H9 (cell line): ENCODE data around the gene MAPT. TPM values are rescaled to one million over a fixed set of nuclear protein-coding genes. Genes with fewer than 3 reads are reported as not detected.

Source experiments
- DNase-seq: peaks from one replicate; pipeline ENCODE4 v3.0.0-alpha.2; 2017
- H2AFZ ChIP-seq: one replicate; pipeline ENCODE4 v1.6.1; 2013; ENCODE audit warnings: mild to moderate bottlenecking, low read length, control low read depth, moderate library complexity
- H2AK5ac ChIP-seq: 2 replicates; pipeline ENCODE4 v1.6.1; 2013; ENCODE audit warnings: low read length, control low read depth, mixed read lengths; ENCODE audit not compliant: insufficient read length
- H2BK120ac ChIP-seq: one replicate; pipeline ENCODE4 v1.6.1; 2013; ENCODE audit warnings: low read depth, mild to moderate bottlenecking, low read length, control low read depth, inconsistent platforms; ENCODE audit not compliant: poor library complexity, severe bottlenecking
- H2BK12ac ChIP-seq: 2 replicates; pipeline ENCODE4 v1.6.1; 2013; ENCODE audit warnings: low read length, control low read depth, mixed read lengths, low read depth; ENCODE audit not compliant: insufficient read length
- H2BK15ac ChIP-seq: 2 replicates; pipeline ENCODE4 v1.6.1; 2013; ENCODE audit warnings: low read depth, low read length, control low read depth
- H2BK20ac ChIP-seq: one replicate; pipeline ENCODE4 v1.6.1; 2013; ENCODE audit warnings: low read depth, mild to moderate bottlenecking, low read length, control low read depth, inconsistent platforms; ENCODE audit not compliant: poor library complexity, severe bottlenecking
- H2BK5ac ChIP-seq: 2 replicates; pipeline ENCODE4 v1.6.1; 2013; ENCODE audit warnings: low read length, control low read depth, mixed read lengths; ENCODE audit not compliant: insufficient read length
- H3K14ac ChIP-seq: 2 replicates; pipeline ENCODE4 v1.6.1; 2013; ENCODE audit warnings: low read length, control low read depth; ENCODE audit not compliant: insufficient read depth
- H3K18ac ChIP-seq: 2 replicates; pipeline ENCODE4 v1.6.1; 2013; ENCODE audit warnings: low read depth, mild to moderate bottlenecking, mixed read lengths, low read length, control low read depth; ENCODE audit not compliant: insufficient read length
- H3K23ac ChIP-seq: 2 replicates; pipeline ENCODE4 v1.6.1; 2013; ENCODE audit warnings: low read length, control low read depth, mixed read lengths, low read depth; ENCODE audit not compliant: insufficient read length
- H3K23me2 ChIP-seq: 2 replicates; pipeline ENCODE4 v1.6.1; 2013; ENCODE audit warnings: low read depth, mild to moderate bottlenecking, mixed read lengths, low read length, control low read depth; ENCODE audit not compliant: insufficient read length, poor library complexity, severe bottlenecking
- H3K27ac ChIP-seq: 2 replicates; pipeline ENCODE4 v1.5.1; 2013; ENCODE audit warnings: low read length, control low read depth, mixed read lengths, low read depth; ENCODE audit not compliant: insufficient read length
- H3K27me3 ChIP-seq: 2 replicates; pipeline ENCODE4 v1.6.1; 2013; ENCODE audit warnings: low read length, control low read depth, inconsistent platforms; ENCODE audit not compliant: insufficient read depth
- H3K4ac ChIP-seq: 2 replicates; pipeline ENCODE4 v1.6.1; 2013; ENCODE audit warnings: low read depth, mild to moderate bottlenecking, control low read depth, inconsistent platforms, low read length, moderate library complexity
- H3K4me1 ChIP-seq: 2 replicates; pipeline ENCODE4 v1.6.1; 2013; ENCODE audit warnings: low read length, control low read depth, inconsistent platforms; ENCODE audit not compliant: insufficient read depth
- H3K4me2 ChIP-seq: 2 replicates; pipeline ENCODE4 v1.6.1; 2013; ENCODE audit warnings: low read length, control low read depth, mixed read lengths; ENCODE audit not compliant: insufficient read length, insufficient read depth
- H3K56ac ChIP-seq: 2 replicates; pipeline ENCODE4 v1.6.1; 2013; ENCODE audit warnings: low read depth, mild to moderate bottlenecking, mixed read lengths, low read length, control low read depth; ENCODE audit not compliant: insufficient read length
- H3K79me1 ChIP-seq: 2 replicates; pipeline ENCODE4 v1.6.1; 2013; ENCODE audit warnings: low read depth, mild to moderate bottlenecking, moderate library complexity, low read length, control low read depth, inconsistent platforms; ENCODE audit not compliant: insufficient read depth, poor library complexity, severe bottlenecking
- H3K79me2 ChIP-seq: 2 replicates; pipeline ENCODE4 v1.6.1; 2013; ENCODE audit warnings: low read length, control low read depth, inconsistent platforms; ENCODE audit not compliant: insufficient read depth
- H3K9ac ChIP-seq: 2 replicates; pipeline ENCODE4 v1.6.1; 2013; ENCODE audit warnings: low read length, control low read depth, mixed read lengths; ENCODE audit not compliant: insufficient read length; ENCODE audit errors: extremely low read depth
- H3K9me3 ChIP-seq: one replicate; pipeline ENCODE4 v1.6.1; 2013; ENCODE audit warnings: low read depth, low read length, inconsistent platforms; ENCODE audit not compliant: control insufficient read depth
- H3T11ph ChIP-seq: one replicate; pipeline ENCODE4 v1.6.1; 2013; ENCODE audit warnings: mild to moderate bottlenecking, low read length, control low read depth, inconsistent platforms
- H4K20me1 ChIP-seq: one replicate; pipeline ENCODE4 v1.6.1; 2013; ENCODE audit not compliant: control insufficient read depth, insufficient read length, insufficient read depth
- H4K5ac ChIP-seq: 2 replicates; pipeline ENCODE4 v1.6.1; 2013; ENCODE audit warnings: low read depth, mild to moderate bottlenecking, mixed read lengths, low read length, control low read depth; ENCODE audit not compliant: insufficient read length
- H4K8ac ChIP-seq: replicated peaks from 2 replicates; pipeline ENCODE4 v1.6.1; 2013; ENCODE audit warnings: low read length, control low read depth, mixed read lengths, low read depth; ENCODE audit not compliant: insufficient read length
- H4K91ac ChIP-seq: 2 replicates; pipeline ENCODE4 v1.6.1; 2013; ENCODE audit warnings: low read depth, mild to moderate bottlenecking, moderate library complexity, mixed read lengths, low read length, control low read depth; ENCODE audit not compliant: insufficient read length
- H3K27ac Mint-ChIP-seq, 3 experiments: 2 replicates in 2 of 3; 3 replicates in 1 of 3; pipeline ENCODE4 v1.8.0; 2020 to 2021; ENCODE audit warnings: mixed read lengths in 3 of 3, mild to moderate bottlenecking in 1 of 3, moderate library complexity in 1 of 3
- H3K27me3 Mint-ChIP-seq: 2 replicates; pipeline ENCODE4 v1.8.0; 2021; ENCODE audit warnings: low read depth, mild to moderate bottlenecking, moderate library complexity, mixed read lengths
- H3K36me3 Mint-ChIP-seq, 3 experiments: 2 replicates in 2 of 3; 3 replicates in 1 of 3; pipeline ENCODE4 v1.8.0; 2020 to 2021; ENCODE audit warnings: low read depth in 3 of 3, mixed read lengths in 3 of 3; ENCODE audit not compliant: insufficient read depth in 1 of 3
- H3K4me1 Mint-ChIP-seq, 2 experiments: 2 replicates each; pipeline ENCODE4 v1.8.0; 2020; ENCODE audit warnings: mixed read lengths in 2 of 2
- H3K4me3 Mint-ChIP-seq, 2 experiments: 2 replicates in 1 of 2; 3 replicates in 1 of 2; pipeline ENCODE4 v1.8.0; 2020 to 2021; ENCODE audit warnings: mild to moderate bottlenecking in 2 of 2, mixed read lengths in 2 of 2, moderate library complexity in 1 of 2
- H3K9me3 Mint-ChIP-seq, 2 experiments: 2 replicates in 1 of 2; 3 replicates in 1 of 2; pipeline ENCODE4 v1.8.0; 2020; ENCODE audit warnings: mild to moderate bottlenecking in 2 of 2, mixed read lengths in 2 of 2, moderate library complexity in 1 of 2
- CTCF ChIP-seq: fragments of 200-600 bp; sonication (generic); conservative IDR thresholded peaks from 3 replicates; pipeline ENCODE4 v1.8.0; 2021; ENCODE audit warnings: antibody characterized with exemption, mild to moderate bottlenecking
- WGBS: extraction: QIAGEN DNeasy Blood & Tissue Kit; methylation state at CpG from one replicate; pipeline ENCODE4 v1.1.7; 2013; ENCODE audit warnings: missing lambda C conversion rate, low lambda C conversion rate, mixed read lengths; ENCODE audit not compliant: insufficient read length; ENCODE audit errors: extremely low coverage; 5-methylcytosine and 5-hydroxymethylcytosine counted together
- total RNA-seq: library from RNA; stranded (reverse); gene quantifications from 2 replicates; pipeline ENCODE4 v1.2.1, GENCODE V29; 2021

Gene MAPT
- total RNA-seq, 1 experiment from 2014 or later: 1.6 TPM

- Histone ChIP-seq H3K79me2 (no peaks in the 10 kb centered on the region), H3K14ac (no peak overlapping the region), H2BK15ac (no peak overlapping the region), H3K27ac (no peak overlapping the region), H3K18ac (no peak overlapping the region), H3K4ac (no peak overlapping the region), H3K4me2 (no peak overlapping the region), H3K23ac (no peak overlapping the region), H3K27me3 (no peaks in the 10 kb centered on the region), H2BK120ac (no peak overlapping the region), H3K56ac (no peak overlapping the region), H3K9me3 (peaks cover 4% of the 10 kb centered on the region), H2AFZ (no peak overlapping the region), H2BK12ac (no peak overlapping the region), H4K91ac (no peak overlapping the region), H4K5ac (no peak overlapping the region), H2BK20ac (no peak overlapping the region), H3K23me2 (no peaks in the 10 kb centered on the region), H2BK5ac (no peak overlapping the region), H4K20me1 (no peaks in the 10 kb centered on the region), H3K9ac (no peak overlapping the region), H3T11ph (no peak overlapping the region), H2AK5ac (no peak overlapping the region), H3K79me1 (no peaks in the 10 kb centered on the region), H4K8ac (no peak overlapping the region), H3K4me1 (peaks cover 3% of the 10 kb centered on the region; the same call in 1 of the 2 replicates)
- no CpG with 5 or more reads among the region's 2 CpGs for WGBS
- peaks cover 11 to 14% of the 10 kb centered on the region in 2 experiments; a peak in 3 of 4 replicates for H3K4me1 Mint-ChIP-seq
- no peak for TF ChIP-seq CTCF
- H3K27ac Mint-ChIP-seq: no peak overlapping the region
- H3K27me3 Mint-ChIP-seq: peaks cover 6% of the 10 kb centered on the region
- H3K9me3 Mint-ChIP-seq: no peaks in the 10 kb centered on the region
- H3K4me3 Mint-ChIP-seq: no peak overlapping the region
- H3K36me3 Mint-ChIP-seq: no peaks in the 10 kb centered on the region
- no peak for DNase-seq
Measured at GRCh38 chr17:45931677-45932076, 37.3 kb downstream of the MAPT start.
